CD4-positive, alpha-beta T cell (primary cell): ENCODE data around the gene XPA. TPM values are rescaled to one million over a fixed set of nuclear protein-coding genes. Genes with fewer than 3 reads are reported as not detected.
A peak's percentile ranks its signal among the peaks of the same experiment; 100 is the strongest.

Experiments
- ATAC-seq: fragments of 200-7000 bp; cut with Tn5 transposase; one replicate; pipeline ENCODE4 v1.10.0; 2022; ENCODE audit warnings: mild to moderate bottlenecking; ENCODE audit not compliant: poor library complexity
- CTCF ChIA-PET: fragments of 350-600 bp; sonication (Branson Sonifier 250); formaldehyde crosslinking; loops from one replicate; lab custom pipeline; 2021; ENCODE audit warnings: antibody characterized with exemption, inconsistent platforms; lab: Charles Lee
- POLR2A ChIA-PET: fragments of 350-600 bp; sonication (Branson Sonifier 250); formaldehyde crosslinking; loops from one replicate; lab custom pipeline; 2021; ENCODE audit warnings: antibody characterized with exemption, inconsistent platforms; lab: Charles Lee
- DNase-seq, 14 experiments: peaks; one replicate each; pipeline ENCODE4 v3.0.0-alpha.2; 2013 to 2020; ENCODE audit warnings: mixed read lengths in 2 of 14
- H3K27ac ChIP-seq, 2 donors: one replicate each; pipeline versions ENCODE4 v1.5.1 to v1.7.0; 2013; ENCODE audit warnings: low read length in 2 of 2, low read depth in 1 of 2, mild to moderate bottlenecking in 1 of 2
- H3K27me3 ChIP-seq, 2 experiments: 1 replicate in 1 of 2; 2 replicates in 1 of 2; pipeline versions ENCODE4 v1.6.1 to v1.7.0; 2013; ENCODE audit warnings: low read length in 2 of 2, control low read depth in 1 of 2, mild to moderate bottlenecking in 1 of 2, moderate library complexity in 1 of 2; ENCODE audit not compliant: insufficient read depth in 2 of 2, control insufficient read depth in 1 of 2
- H3K36me3 ChIP-seq: one replicate; pipeline ENCODE4 v1.6.1; 2013; ENCODE audit warnings: low read length, control low read depth; ENCODE audit not compliant: insufficient read depth
- H3K4me1 ChIP-seq: one replicate; pipeline ENCODE4 v1.6.1; 2013; ENCODE audit warnings: low read length, control low read depth; ENCODE audit not compliant: insufficient read depth
- H3K4me3 ChIP-seq: one replicate; pipeline ENCODE4 v1.5.1; 2013; ENCODE audit warnings: mild to moderate bottlenecking, low read length, moderate library complexity
- H3K9me3 ChIP-seq, 2 experiments: 1 replicate in 1 of 2; 2 replicates in 1 of 2; pipeline versions ENCODE4 v1.6.1 to v1.7.0; 2013; ENCODE audit warnings: low read length in 2 of 2, mild to moderate bottlenecking in 2 of 2, control low read depth in 1 of 2, moderate library complexity in 1 of 2; ENCODE audit not compliant: control insufficient read depth in 1 of 2, insufficient read depth in 1 of 2
- H3K27ac Mint-ChIP-seq: one replicate; pipeline ENCODE4 v1.8.0; 2020; ENCODE audit warnings: mixed read lengths
- H3K27me3 Mint-ChIP-seq: one replicate; pipeline ENCODE4 v1.8.0; 2021; ENCODE audit warnings: mixed read lengths
- H3K36me3 Mint-ChIP-seq: one replicate; pipeline ENCODE4 v1.8.0; 2021; ENCODE audit warnings: low read depth, mixed read lengths
- H3K4me1 Mint-ChIP-seq: one replicate; pipeline ENCODE4 v1.8.0; 2021; ENCODE audit warnings: low read depth, mixed read lengths
- H3K4me3 Mint-ChIP-seq: one replicate; pipeline ENCODE4 v1.8.0; 2020; ENCODE audit warnings: mild to moderate bottlenecking, mixed read lengths
- H3K9me3 Mint-ChIP-seq: one replicate; pipeline ENCODE4 v1.8.0; 2020; ENCODE audit warnings: mixed read lengths
- CTCF ChIP-seq: fragments of 200-600 bp; IDR thresholded peaks from one replicate; pipeline ENCODE4 v1.8.0; 2022; ENCODE audit warnings: antibody characterized with exemption, mild to moderate bottlenecking
- intact Hi-C, 2 experiments: fragments of 100-400 bp; cut with DNase I in 1 of 2; cut with micrococcal nuclease in 1 of 2; formaldehyde crosslinking; loops; one replicate each; pipeline versions ENCODE4 v1.15.1 to v1.9.0; 2023 to 2025; cut with DNase I, micrococcal nuclease
- total RNA-seq, 174 experiments: library from RNA in 2 of 174; stranded (reverse) in 2 of 174; gene quantifications; one replicate each; pipeline ENCODE4 v1.2.3 and lab custom pipeline; 2021 to 2026

The XPA gene
- total RNA-seq, 2 experiments from 2014 or later, result 20.2 to 23.3 TPM

GRCh38 chr9:97717866-97718265 lies 20.7 kb upstream of the XPA start:
- H3K27me3 ChIP-seq, result peaks cover 0 to 3% of the 10 kb centered on the region in 2 experiments
- H3K4me1 ChIP-seq, result peaks cover 9% of the 10 kb centered on the region
- no peak overlapping the region for H3K4me3 ChIP-seq
- H3K36me3 ChIP-seq, result no peaks in the 10 kb centered on the region
- H3K9me3 ChIP-seq, result peaks cover 0 to 6% of the 10 kb centered on the region in 2 experiments
- ChIA-PET POLR2A (interaction anchor here (1.2 kb wide), 1 partner anchor 187 kb away, joined by 3 read pairs; no protein-coding TSS in a partner anchor), CTCF (interaction anchor here (0.6 to 0.9 kb wide), 2 partner anchors 14 to 1043 kb away, joined by 3 read pairs; no protein-coding TSS in a partner anchor)
- DNase-seq (no peak), ATAC-seq (no peak)
- no peaks in the 10 kb centered on the region for H3K36me3 Mint-ChIP-seq
- no peak overlapping the region for H3K4me3 Mint-ChIP-seq
- no peak for TF ChIP-seq CTCF
- H3K27ac ChIP-seq, result no peak overlapping the region
- H3K4me1 Mint-ChIP-seq, result peaks cover 19% of the 10 kb centered on the region
- H3K27ac Mint-ChIP-seq, result no peak overlapping the region
- intact Hi-C loops, result no loop called here
- peaks cover 14% of the 10 kb centered on the region for H3K27me3 Mint-ChIP-seq
- peaks cover 5% of the 10 kb centered on the region for H3K9me3 Mint-ChIP-seq

- CTCF ChIA-PET, result no interaction called here
- H3K9me3 ChIP-seq, result no peaks in the 10 kb centered on the region
- Mint-ChIP-seq H3K4me1 (peaks cover 33% of the 10 kb centered on the region), H3K27ac (no peak overlapping the region), H3K4me3 (no peak overlapping the region), H3K36me3 (no peaks in the 10 kb centered on the region), H3K27me3 (peaks cover 12% of the 10 kb centered on the region), H3K9me3 (peaks cover 2% of the 10 kb centered on the region)
- no peak for TF ChIP-seq CTCF
- peaks cover 22% of the 10 kb centered on the region for H3K4me1 ChIP-seq
- H3K36me3 ChIP-seq, result no peaks in the 10 kb centered on the region
- no peak overlapping the region for H3K27ac ChIP-seq
- no peak overlapping the region for H3K4me3 ChIP-seq
- DNase-seq (peak in 4 of 14 experiments; percentile 19 to 62 (median 44)), ATAC-seq (peak; percentile 30)
- H3K27me3 ChIP-seq, result peaks cover 0 to 5% of the 10 kb centered on the region in 2 experiments
- intact Hi-C loops, result loop anchor here (5.0 kb wide), 2 partner anchors 88 to 1063 kb away; no protein-coding TSS in a partner anchor
- POLR2A ChIA-PET, result no interaction called here
Measured at GRCh38 chr9:97714435-97714834, 17.3 kb upstream of the XPA start.

- H3K27me3 ChIP-seq, result peaks cover 0 to 5% of the 10 kb centered on the region in 2 experiments
- DNase-seq (peak in 3 of 14 experiments; percentile 3 to 21 (median 15)), ATAC-seq (peak; percentile 50)
- CTCF ChIA-PET, result no interaction called here
- no peak for TF ChIP-seq CTCF
- no peaks in the 10 kb centered on the region for H3K9me3 ChIP-seq
- H3K27ac Mint-ChIP-seq, result no peak overlapping the region
- H3K4me3 Mint-ChIP-seq, result no peak overlapping the region
- H3K4me1 Mint-ChIP-seq, result peaks cover 33% of the 10 kb centered on the region
- POLR2A ChIA-PET, result interaction anchor here (0.6 kb wide), 1 partner anchor 212 kb away, joined by 3 read pairs; no protein-coding TSS in a partner anchor
- H3K9me3 Mint-ChIP-seq, result no peaks in the 10 kb centered on the region
- no peaks in the 10 kb centered on the region for H3K36me3 ChIP-seq
- no peak overlapping the region for H3K4me3 ChIP-seq
- intact Hi-C loops, result loop anchor here (1.0 to 5.0 kb wide), 5 partner anchors 91 to 1066 kb away; no protein-coding TSS in a partner anchor
- no peak overlapping the region for H3K27ac ChIP-seq
- H3K36me3 Mint-ChIP-seq, result no peaks in the 10 kb centered on the region
- peaks cover 15% of the 10 kb centered on the region for H3K27me3 Mint-ChIP-seq
- peaks cover 22% of the 10 kb centered on the region for H3K4me1 ChIP-seq
Measured at GRCh38 chr9:97711223-97711626, 14.1 kb upstream of the XPA start.
